Astrocyte (in vitro differentiated cells and primary cell): Measurements from ENCODE around the gene PDE8A.
"Not testable (repeated sequence)": the region's sequence is repeated elsewhere in the genome, so short reads cannot be mapped to it uniquely, and the experiment has no call there.

Experiments
- CTCF ChIP-seq: IDR thresholded peaks from 2 replicates; pipeline ENCODE4 v1.5.1; 2011; ENCODE audit warnings: low read depth, mild to moderate bottlenecking, inconsistent platforms, low read length, moderate library complexity; ENCODE audit not compliant: insufficient read depth
- EZH2 ChIP-seq: IDR thresholded peaks from 2 replicates; pipeline ENCODE4 v1.6.1; 2012; ENCODE audit warnings: mild to moderate bottlenecking, low read length, inconsistent platforms; ENCODE audit not compliant: insufficient read depth

DNA sequence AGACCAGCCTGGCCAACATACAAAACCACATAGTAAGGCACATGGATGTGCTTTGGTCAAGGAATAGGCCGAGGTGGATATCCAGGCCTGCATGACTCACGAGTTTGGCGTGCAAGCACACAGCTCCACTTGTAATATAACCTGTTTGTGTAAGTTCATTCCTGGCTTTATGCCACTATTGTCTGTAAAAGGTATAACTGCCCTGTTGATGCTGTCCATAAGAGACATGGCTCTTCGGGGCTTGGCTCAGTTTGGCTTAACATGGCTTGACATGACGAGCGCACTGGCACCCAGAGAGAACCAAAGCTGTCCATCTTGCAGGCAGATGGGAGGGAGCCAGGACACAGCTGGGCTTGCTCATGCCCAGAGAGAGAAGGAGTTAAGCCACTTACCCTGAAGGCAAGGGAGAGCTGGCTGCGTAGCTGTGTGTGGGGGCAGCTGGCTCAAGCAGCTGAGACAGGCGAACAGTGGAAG, 195.4 kb downstream of the PDE8A start:
- not testable (repeated sequence) for TF ChIP-seq CTCF, EZH2
